Stimulated activated memory B cell treated with anti-CD40 and anti-IgM and Interleukin-4, amounts not matched to agents 10 μg/mL and 1 μg/mL and 100 μg/mL, for 72 hours (primary cell): ENCODE data around the gene RCL1.

ENCODE experiments used
- ATAC-seq: fragments of 150-1000 bp; cut with Tn5 transposase; 2 replicates; pipeline ENCODE4 v1.10.0; 2021
- H3K27ac Mint-ChIP-seq: one replicate; pipeline ENCODE4 v1.8.0; 2022; ENCODE audit warnings: mild to moderate bottlenecking, mixed read lengths
- H3K27me3 Mint-ChIP-seq: one replicate; pipeline ENCODE4 v1.8.0; 2022; ENCODE audit warnings: mixed read lengths
- H3K36me3 Mint-ChIP-seq: one replicate; pipeline ENCODE4 v1.8.0; 2022; ENCODE audit warnings: mixed read lengths
- H3K4me1 Mint-ChIP-seq: one replicate; pipeline ENCODE4 v1.8.0; 2022; ENCODE audit warnings: mixed read lengths
- H3K4me3 Mint-ChIP-seq: one replicate; pipeline ENCODE4 v1.8.0; 2022; ENCODE audit warnings: mild to moderate bottlenecking, moderate library complexity, mixed read lengths
- H3K9me3 Mint-ChIP-seq: one replicate; pipeline ENCODE4 v1.8.0; 2022; ENCODE audit warnings: mixed read lengths

RCL1 gene

DNA sequence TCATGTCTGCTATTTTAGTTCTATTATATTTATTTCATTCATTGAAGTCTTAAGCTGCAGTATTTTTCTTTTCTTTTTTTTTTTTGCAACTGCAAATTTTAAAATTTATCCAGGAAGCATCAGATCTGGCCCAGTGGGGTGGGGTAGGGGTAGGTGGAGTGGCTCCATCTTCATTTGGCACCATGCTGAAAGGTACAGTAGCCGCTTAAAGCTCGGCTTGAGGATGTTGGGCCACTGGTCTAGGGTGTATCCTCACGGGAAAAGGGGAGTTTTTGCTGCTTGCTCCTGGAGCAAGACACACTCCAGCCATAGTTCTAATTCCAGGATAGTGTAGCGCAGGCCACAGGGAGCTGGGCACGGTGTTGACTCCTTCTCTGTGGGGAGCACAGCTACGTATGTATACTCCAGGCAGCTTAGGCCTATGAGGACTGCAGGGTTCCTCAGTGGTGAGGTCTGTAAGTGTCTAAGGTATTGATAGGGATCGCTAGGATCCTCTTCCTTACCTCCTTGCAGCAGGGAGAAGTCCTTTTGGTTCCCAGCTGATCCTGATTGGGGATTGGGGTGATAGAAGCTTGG is 22.7 kb downstream of the RCL1 start:
- Mint-ChIP-seq H3K36me3 (peaks cover 10% of the 10 kb centered on the region), H3K27ac (peak overlapping the region; percentile 87), H3K4me3 (peak overlapping the region; percentile 57), H3K27me3 (no peaks in the 10 kb centered on the region), H3K4me1 (peaks cover 61% of the 10 kb centered on the region), H3K9me3 (peaks cover 4% of the 10 kb centered on the region)
- ATAC-seq: no peak

DNA sequence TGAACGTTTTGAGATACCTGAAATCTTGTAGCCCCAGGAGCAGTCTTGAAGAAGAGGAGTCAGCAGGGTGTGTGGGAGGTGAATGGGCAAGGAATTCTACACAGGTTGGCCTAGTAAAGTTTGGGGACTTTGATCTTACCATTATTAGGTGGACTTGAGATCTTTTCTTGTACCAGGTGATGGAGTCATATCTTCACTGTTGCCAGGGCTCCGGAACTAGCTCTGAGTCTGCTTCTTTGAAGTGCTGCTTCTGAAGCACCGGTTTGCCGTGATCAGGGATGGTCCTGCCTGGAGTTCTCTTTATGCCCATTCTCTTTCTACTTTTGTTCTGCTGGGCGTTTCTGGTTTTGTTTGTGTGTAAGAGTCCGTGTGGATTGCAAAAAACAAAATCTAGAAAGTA is 27.4 kb downstream of the RCL1 start:
- no peak for ATAC-seq
- no peak overlapping the region for H3K27ac Mint-ChIP-seq
- no peaks in the 10 kb centered on the region for H3K27me3 Mint-ChIP-seq
- no peak overlapping the region for H3K4me3 Mint-ChIP-seq
- H3K9me3 Mint-ChIP-seq: no peaks in the 10 kb centered on the region
- peaks cover 11% of the 10 kb centered on the region for H3K36me3 Mint-ChIP-seq
- peaks cover 54% of the 10 kb centered on the region for H3K4me1 Mint-ChIP-seq

DNA sequence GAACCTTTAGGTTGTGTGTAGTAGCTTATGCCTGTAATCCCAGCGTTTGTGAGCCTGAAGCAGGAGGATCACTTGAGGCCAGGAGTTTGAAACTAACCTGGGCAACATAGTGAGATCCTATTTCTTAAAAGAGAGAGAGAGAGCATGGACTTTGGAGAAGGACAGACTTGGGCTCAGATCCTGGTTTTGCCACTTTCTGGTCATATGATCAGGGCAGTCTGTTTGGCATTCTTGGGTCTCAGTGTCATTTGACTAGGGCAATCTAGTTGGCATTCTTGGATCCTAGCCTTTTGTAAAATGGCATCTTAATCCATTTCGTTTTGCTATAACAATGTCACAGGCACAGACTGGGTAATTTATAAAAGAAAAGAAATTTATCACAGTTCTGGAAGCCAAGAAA is 28.4 kb downstream of the RCL1 start:
- Mint-ChIP-seq H3K27me3 (no peaks in the 10 kb centered on the region), H3K27ac (peak overlapping the region; percentile 42), H3K9me3 (no peaks in the 10 kb centered on the region), H3K4me1 (peaks cover 45% of the 10 kb centered on the region), H3K4me3 (no peak overlapping the region), H3K36me3 (peaks cover 11% of the 10 kb centered on the region)
- no peak for ATAC-seq

DNA sequence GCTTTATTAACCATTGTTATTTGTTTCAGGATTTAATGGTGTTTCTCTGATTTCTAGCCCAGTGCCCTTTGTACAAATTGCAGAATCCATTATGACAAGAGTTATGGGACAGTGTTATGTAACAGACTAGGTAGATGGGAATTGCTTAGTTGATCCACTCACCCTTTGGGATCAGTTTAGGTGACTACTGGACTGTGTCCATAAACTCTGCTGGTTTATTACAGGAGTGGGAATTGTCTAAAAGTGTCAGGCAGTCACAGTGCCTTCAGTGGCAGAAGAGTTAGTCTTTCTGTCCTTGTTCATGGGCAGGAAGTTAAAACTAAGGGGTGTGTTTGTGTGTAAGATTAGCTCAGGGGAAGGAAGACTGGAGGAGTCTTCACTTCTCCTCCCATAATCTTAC is 29.3 kb downstream of the RCL1 start:
- H3K4me1 Mint-ChIP-seq: peaks cover 42% of the 10 kb centered on the region
- no peak for ATAC-seq
- no peak overlapping the region for H3K27ac Mint-ChIP-seq
- H3K36me3 Mint-ChIP-seq: peaks cover 17% of the 10 kb centered on the region
- H3K4me3 Mint-ChIP-seq: no peak overlapping the region
- no peaks in the 10 kb centered on the region for H3K9me3 Mint-ChIP-seq
- H3K27me3 Mint-ChIP-seq: no peaks in the 10 kb centered on the region

DNA sequence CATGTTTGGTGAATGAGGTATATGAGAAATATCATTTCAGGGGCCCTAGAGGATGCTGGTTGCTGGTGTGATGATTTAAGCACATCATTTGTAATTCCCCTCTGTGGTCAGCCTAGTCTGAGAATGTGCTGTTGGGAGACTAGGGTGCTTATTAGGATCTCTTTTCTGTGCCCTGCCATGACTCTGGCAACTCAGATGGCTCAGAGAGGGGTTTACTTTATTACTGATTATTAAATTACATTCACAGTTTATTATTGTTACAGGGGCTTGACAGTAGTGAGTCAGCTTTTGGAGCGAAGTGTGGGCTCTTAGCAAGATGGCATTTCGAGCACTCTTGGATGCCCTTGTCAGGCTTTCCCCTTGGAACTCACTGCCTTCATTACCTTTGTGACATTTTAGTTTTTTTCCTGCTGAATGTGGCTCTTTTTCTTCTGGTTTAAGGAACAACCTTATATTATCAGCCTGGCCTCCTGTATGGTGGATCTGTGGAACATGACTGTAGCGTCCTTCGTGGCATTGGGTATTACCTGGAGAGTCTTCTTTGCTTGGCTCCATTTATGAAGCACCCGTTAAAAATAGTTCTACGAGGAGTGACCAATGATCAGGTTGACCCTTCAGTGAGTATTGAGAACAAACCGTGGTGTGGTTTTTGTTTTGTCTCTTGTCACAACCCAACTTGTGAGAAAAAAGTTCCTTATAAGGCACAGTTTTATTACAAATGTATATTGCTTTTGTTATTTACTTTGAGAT is 33.8 kb downstream of the RCL1 start:
- H3K9me3 Mint-ChIP-seq: no peaks in the 10 kb centered on the region
- H3K27me3 Mint-ChIP-seq: no peaks in the 10 kb centered on the region
- peaks cover 26% of the 10 kb centered on the region for H3K4me1 Mint-ChIP-seq
- ATAC-seq: no peak
- H3K4me3 Mint-ChIP-seq: no peak overlapping the region
- peaks cover 23% of the 10 kb centered on the region for H3K36me3 Mint-ChIP-seq
- H3K27ac Mint-ChIP-seq: no peak overlapping the region

DNA sequence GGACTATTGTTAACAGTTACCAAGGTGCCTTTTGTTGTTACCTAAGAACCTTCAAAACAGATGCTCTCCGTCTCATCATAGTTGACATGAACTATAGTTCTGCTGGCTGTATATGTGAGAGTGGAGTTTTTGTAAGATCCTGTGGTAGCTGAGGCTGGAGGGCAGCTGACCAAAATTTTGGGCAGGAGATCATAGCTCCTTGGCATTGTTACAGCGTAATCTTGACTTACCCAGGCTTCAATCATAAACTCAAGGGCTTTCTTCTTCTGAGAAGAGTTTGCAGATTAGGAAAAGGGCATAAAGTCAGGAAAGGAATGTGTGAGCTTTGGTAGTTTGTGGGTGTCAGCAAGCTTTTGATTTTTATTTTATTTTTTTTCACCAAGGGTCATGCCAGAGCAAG is 34.5 kb downstream of the RCL1 start:
- peaks cover 23% of the 10 kb centered on the region for H3K36me3 Mint-ChIP-seq
- ATAC-seq: no peak
- no peak overlapping the region for H3K27ac Mint-ChIP-seq
- H3K27me3 Mint-ChIP-seq: no peaks in the 10 kb centered on the region
- peaks cover 20% of the 10 kb centered on the region for H3K4me1 Mint-ChIP-seq
- H3K9me3 Mint-ChIP-seq: no peaks in the 10 kb centered on the region
- no peak overlapping the region for H3K4me3 Mint-ChIP-seq

DNA sequence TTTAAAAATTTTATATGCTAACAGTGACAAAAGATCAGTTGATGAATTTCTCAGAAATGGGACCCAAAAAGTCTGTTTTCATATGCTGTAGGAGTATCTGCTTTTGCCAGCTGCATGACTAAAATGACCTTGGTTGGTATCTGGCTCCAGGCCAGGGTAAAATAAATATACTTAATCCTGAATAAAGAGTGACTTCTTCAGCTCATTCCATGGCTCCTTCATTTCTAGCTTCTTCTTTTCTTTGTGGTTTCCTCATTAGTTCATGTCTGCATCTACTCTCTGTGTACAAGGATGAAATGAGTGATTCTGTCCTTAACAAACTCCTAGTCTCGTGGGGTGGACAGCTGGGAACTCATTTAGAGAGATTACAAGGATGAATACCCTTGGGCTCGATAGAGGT is 36.0 kb downstream of the RCL1 start:
- H3K4me1 Mint-ChIP-seq: peaks cover 18% of the 10 kb centered on the region
- no peak for ATAC-seq
- H3K9me3 Mint-ChIP-seq: no peaks in the 10 kb centered on the region
- no peak overlapping the region for H3K4me3 Mint-ChIP-seq
- no peaks in the 10 kb centered on the region for H3K27me3 Mint-ChIP-seq
- peaks cover 27% of the 10 kb centered on the region for H3K36me3 Mint-ChIP-seq
- H3K27ac Mint-ChIP-seq: no peak overlapping the region

DNA sequence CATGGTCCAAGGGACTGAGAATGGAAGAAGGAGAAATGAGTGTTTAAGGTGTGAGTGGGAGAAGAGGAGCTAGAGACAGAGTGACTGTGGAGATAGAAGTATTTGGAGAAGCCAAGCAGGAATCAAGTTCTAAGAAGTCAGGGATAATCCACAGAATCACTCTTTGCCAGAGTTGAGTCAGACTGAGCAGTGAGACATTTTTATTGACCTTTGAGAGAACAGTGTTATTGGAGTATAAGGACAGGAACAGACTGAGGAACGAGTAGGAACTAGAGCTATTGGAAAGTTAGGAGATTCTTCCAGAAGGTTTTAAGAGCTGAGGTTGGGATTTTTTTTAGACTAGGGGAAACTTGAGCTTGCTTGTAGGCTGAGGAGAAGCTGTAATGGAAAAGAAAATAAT is 37.2 kb downstream of the RCL1 start:
- Mint-ChIP-seq H3K27ac (no peak overlapping the region), H3K4me3 (no peak overlapping the region), H3K36me3 (peaks cover 29% of the 10 kb centered on the region), H3K9me3 (no peaks in the 10 kb centered on the region), H3K4me1 (peaks cover 11% of the 10 kb centered on the region), H3K27me3 (no peaks in the 10 kb centered on the region)
- no peak for ATAC-seq

DNA sequence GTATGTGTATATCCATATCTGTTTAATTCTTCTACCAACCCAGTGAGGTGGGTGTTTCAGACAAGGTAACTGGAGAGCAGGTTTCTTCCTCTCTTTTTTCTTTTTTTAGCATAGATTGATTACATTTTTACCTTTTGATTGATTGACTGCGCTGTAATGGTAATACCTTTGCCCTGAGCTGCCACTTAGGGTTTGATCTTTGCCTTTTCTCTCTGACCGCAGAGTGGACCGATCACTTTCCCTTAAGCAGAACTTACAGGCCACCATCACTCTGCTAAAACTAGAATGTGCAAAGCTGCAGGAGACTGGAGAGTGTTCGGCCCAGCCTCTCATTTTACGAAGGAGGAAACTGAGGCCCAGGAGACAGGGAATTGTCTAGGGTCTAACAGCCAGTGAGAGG is 38.0 kb downstream of the RCL1 start:
- Mint-ChIP-seq H3K9me3 (no peaks in the 10 kb centered on the region), H3K27me3 (no peaks in the 10 kb centered on the region), H3K27ac (no peak overlapping the region), H3K4me1 (peaks cover 14% of the 10 kb centered on the region), H3K36me3 (peaks cover 36% of the 10 kb centered on the region), H3K4me3 (no peak overlapping the region)
- ATAC-seq: no peak

DNA sequence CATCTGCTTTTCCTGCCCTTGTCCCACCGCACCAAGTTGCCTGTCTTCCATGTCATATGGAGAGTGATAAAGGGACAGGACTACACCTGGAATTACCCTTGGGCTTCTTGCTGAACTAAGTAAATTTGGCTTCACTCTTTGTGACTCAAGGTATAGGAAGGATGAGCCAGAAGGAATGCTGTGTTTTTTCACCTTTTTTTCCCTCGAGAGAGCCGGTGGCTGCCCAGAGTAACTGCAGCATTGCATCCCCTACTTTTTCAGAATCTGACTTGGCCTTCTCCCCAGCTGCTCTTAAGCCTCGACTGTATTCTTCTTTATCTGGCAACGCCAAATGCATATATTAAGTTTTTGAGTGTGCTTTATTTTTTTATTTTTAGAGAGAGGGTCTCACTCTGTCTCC is 38.4 kb downstream of the RCL1 start:
- Mint-ChIP-seq H3K36me3 (peaks cover 40% of the 10 kb centered on the region), H3K9me3 (no peaks in the 10 kb centered on the region), H3K4me3 (no peak overlapping the region), H3K4me1 (peaks cover 14% of the 10 kb centered on the region), H3K27ac (no peak overlapping the region), H3K27me3 (no peaks in the 10 kb centered on the region)
- no peak for ATAC-seq

DNA sequence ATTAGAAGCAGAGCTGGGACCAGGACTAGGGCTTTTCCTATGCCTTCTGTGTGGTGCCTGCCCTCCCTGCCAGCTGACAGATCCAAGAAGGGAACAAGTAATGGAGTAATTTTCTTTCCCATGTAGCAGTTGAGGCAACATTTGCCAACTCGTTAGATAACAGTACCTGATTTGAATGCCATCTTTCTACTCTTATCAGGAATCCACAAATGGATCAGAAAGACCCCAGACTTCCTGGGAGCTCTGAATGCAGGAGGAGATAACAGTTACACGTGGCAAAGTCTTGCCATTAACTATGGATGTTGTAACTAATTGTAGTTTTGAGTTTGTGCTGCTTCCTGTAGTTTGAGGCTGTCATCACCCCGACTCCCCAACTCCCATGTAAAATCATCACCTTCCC is 39.2 kb downstream of the RCL1 start:
- ATAC-seq: no peak
- no peak overlapping the region for H3K27ac Mint-ChIP-seq
- no peak overlapping the region for H3K4me3 Mint-ChIP-seq
- peaks cover 14% of the 10 kb centered on the region for H3K4me1 Mint-ChIP-seq
- no peaks in the 10 kb centered on the region for H3K27me3 Mint-ChIP-seq
- H3K36me3 Mint-ChIP-seq: peaks cover 42% of the 10 kb centered on the region
- H3K9me3 Mint-ChIP-seq: no peaks in the 10 kb centered on the region

DNA sequence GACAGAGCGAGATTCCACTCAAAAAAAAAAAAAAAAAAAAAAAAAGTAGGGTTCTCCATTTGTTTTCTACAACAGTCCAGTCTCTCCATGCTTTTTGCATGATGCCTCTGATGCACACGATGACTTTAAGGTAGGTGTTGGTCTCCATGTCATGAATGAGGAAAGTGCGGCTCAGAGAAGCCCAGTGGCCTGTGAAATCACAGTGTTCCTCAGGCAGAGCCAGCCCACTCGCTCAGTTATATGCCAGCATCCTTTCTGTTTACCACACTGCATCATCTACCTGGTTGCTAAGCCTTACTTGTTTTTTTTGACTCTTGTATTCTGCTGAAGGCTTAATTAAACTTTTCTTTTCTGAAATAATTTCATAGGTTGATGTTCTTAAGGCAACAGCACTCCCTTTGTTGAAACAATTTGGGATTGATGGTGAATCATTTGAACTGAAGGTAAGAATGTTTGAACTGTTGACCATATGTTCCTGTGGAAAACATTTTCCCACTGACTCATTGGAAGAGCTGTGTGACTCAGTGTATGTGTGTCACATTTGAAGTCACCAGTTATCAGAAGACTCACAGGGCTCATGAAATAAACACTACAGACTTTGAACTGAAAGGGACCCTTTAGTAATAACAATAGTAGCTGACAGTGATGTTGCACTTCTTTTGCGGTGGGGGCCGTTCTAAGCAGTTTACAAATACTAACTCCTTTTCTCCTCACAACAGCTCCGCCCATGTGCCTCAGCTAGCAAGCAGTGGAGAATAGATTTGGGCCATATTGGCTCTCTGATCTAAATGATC is 40.2 kb downstream of the RCL1 start:
- Mint-ChIP-seq H3K9me3 (no peaks in the 10 kb centered on the region), H3K4me3 (no peak overlapping the region), H3K36me3 (peaks cover 40% of the 10 kb centered on the region), H3K27me3 (no peaks in the 10 kb centered on the region), H3K4me1 (peaks cover 7% of the 10 kb centered on the region), H3K27ac (no peak overlapping the region)
- no peak for ATAC-seq

DNA sequence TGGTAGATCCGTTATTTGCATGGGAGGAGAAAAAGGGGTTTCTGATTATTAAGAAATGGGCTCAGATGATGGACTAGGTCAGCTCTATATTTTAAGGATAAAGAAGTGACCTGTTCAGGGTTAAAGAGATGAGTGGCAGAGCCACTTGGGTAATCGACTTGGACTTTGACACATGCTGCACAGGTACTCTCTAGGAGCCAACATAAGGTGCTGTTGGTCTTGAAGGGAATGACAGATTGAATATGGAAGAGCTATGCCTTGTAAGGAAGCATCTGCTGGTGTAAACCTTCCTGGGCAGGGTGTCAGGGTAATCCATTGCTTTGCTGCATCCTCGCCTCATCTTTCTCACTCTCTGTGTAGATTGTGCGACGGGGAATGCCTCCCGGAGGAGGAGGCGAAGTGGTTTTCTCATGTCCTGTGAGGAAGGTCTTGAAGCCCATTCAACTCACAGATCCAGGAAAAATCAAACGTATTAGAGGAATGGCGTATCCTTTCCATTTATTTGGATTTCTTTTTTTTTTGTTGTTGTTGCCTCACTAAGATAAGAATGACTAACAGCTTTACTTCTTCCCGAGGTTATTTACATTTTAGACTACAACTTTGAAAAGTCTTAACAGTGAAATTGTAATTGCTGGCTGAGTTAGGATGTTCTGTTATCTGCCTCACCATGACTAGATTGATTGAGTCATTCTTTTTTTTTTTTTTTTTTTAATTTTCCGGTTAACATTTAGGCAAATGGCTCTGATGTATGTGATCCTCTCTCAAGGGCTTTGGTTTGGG is 41.2 kb downstream of the RCL1 start:
- Mint-ChIP-seq H3K4me3 (no peak overlapping the region), H3K4me1 (peaks cover 7% of the 10 kb centered on the region), H3K36me3 (peaks cover 46% of the 10 kb centered on the region), H3K27me3 (no peaks in the 10 kb centered on the region), H3K27ac (no peak overlapping the region), H3K9me3 (no peaks in the 10 kb centered on the region)
- no peak for ATAC-seq

DNA sequence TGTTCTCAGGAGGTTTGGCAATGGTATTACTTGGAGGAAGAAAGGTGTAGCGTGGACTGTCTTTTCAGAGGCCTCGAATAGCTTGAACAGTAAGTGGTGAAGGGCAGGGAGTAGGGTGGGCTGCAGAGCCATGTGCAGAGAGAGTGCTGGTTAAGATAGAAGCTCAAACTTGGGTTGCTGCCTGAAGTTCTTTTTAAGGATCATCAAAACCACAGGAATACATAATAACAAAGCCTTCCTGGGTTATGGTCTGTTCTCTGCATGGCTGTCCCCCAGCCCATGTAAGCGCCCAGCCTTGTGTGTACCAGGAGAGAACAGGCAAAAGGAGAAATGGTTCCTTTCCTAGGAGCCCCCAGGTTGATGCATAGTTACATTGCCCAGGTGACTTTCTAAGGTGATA is 43.9 kb downstream of the RCL1 start:
- Mint-ChIP-seq H3K36me3 (peaks cover 58% of the 10 kb centered on the region), H3K4me3 (no peak overlapping the region), H3K27me3 (no peaks in the 10 kb centered on the region), H3K9me3 (no peaks in the 10 kb centered on the region), H3K27ac (peak overlapping the region; percentile 11), H3K4me1 (peaks cover 14% of the 10 kb centered on the region)
- no peak for ATAC-seq
